ENCODE results near the gene PLAC1.

The PLAC1 gene

DNA sequence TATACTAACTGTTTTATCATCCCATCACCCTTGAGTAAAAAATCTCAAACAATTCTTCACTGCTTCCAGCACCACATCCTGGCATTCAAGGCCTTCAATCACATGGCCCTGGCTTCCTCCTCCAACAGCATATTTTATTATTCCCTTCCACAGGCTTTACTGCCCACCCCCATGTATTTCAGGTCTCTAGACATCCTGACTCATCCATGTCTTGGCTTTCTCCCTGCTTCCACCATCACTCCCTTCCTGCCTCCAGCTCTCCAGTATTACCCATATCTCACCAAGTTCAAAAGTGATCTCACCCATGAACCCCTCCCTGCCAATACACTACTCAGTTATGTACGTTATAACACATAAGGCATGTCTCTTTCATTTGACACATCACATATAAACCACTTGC lies 34.7 kb upstream of the PLAC1 start:
- no peak overlapping the region for H3K4me3 ChIP-seq (replicated peaks; ENCODE audit: insufficient read depth, low read length)
- H3K27me3 ChIP-seq (ENCODE audit: insufficient read depth, poor library complexity, severe bottlenecking), result no peaks in the 10 kb centered on the region
- TF ChIP-seq REST (IDR thresholded peaks at IDR 0.05; ENCODE audit: insufficient replicate concordance, low read depth), result no peak
- no peak for TF ChIP-seq SPI1 (IDR thresholded peaks at IDR 0.05; ENCODE audit: borderline replicate concordance, low read depth)
- no peak for TF ChIP-seq GABPA (IDR thresholded peaks at IDR 0.05; ENCODE audit: low read depth)
- TF ChIP-seq POLR2AphosphoS5 (IDR thresholded peaks at IDR 0.05; ENCODE audit: low read depth), result no peak
- no peak for TF ChIP-seq CTCF (IDR thresholded peaks at IDR 0.05; ENCODE audit: insufficient read depth, low read length)
- no peak overlapping the region for H3K27ac ChIP-seq (replicated peaks)
- no peak for DNase-seq (ENCODE audit: low read depth in 1 of 2, low spot score in 1 of 2)

- Histone ChIP-seq H3K27me3 (ENCODE audit: insufficient read depth, poor library complexity, severe bottlenecking) (no peaks in the 10 kb centered on the region), H3K27ac (replicated peaks) (no peak overlapping the region), H3K4me3 (replicated peaks; ENCODE audit: insufficient read depth, low read length) (no peak overlapping the region)
- TF ChIP-seq REST (IDR thresholded peaks at IDR 0.05; ENCODE audit: insufficient replicate concordance, low read depth) (no peak), CTCF (IDR thresholded peaks at IDR 0.05; ENCODE audit: insufficient read depth, low read length) (no peak), GABPA (IDR thresholded peaks at IDR 0.05; ENCODE audit: low read depth) (no peak), POLR2AphosphoS5 (IDR thresholded peaks at IDR 0.05; ENCODE audit: low read depth) (no peak), SPI1 (IDR thresholded peaks at IDR 0.05; ENCODE audit: borderline replicate concordance, low read depth) (no peak)
- DNase-seq (ENCODE audit: low read depth in 1 of 2, low spot score in 1 of 2), result no peak
Measured at GRCh38 chrX:134692233-134692632, 34.0 kb upstream of the PLAC1 start.

DNA sequence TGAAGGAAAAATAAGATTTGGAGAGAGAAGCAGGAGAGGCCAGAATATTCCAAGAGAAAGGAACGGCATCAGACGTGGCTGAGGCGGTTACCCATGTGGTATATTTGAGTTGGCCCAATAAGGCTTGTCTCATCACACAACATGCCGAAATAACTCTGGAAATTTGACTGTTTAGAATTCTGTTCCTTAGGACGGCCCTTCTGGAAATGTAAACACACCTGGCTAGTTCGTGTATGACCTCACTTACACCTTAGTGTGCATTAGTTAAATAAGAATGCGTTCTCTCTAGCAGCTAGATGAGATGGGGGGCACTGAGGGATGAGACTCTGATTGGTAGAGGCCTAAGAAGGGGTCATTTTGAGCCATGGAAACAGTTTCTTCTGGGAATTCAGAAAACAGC lies 33.2 kb upstream of the PLAC1 start:
- H3K27me3 ChIP-seq (ENCODE audit: insufficient read depth, poor library complexity, severe bottlenecking), result no peaks in the 10 kb centered on the region
- H3K27ac ChIP-seq (replicated peaks), result no peak overlapping the region
- DNase-seq (ENCODE audit: low read depth in 1 of 2, low spot score in 1 of 2), result no peak
- no peak for TF ChIP-seq GABPA (IDR thresholded peaks at IDR 0.05; ENCODE audit: low read depth)
- no peak overlapping the region for H3K4me3 ChIP-seq (replicated peaks; ENCODE audit: insufficient read depth, low read length)

- H3K27me3 ChIP-seq (ENCODE audit: insufficient read depth, poor library complexity, severe bottlenecking), result no peaks in the 10 kb centered on the region
- DNase-seq (ENCODE audit: low read depth in 1 of 2, low spot score in 1 of 2), result no peak
- TF ChIP-seq CTCF (IDR thresholded peaks at IDR 0.05; ENCODE audit: insufficient read depth, low read length), result no peak
- no peak for TF ChIP-seq REST (IDR thresholded peaks at IDR 0.05; ENCODE audit: insufficient replicate concordance, low read depth)
- no peak for TF ChIP-seq GABPA (IDR thresholded peaks at IDR 0.05; ENCODE audit: low read depth)
- no peak for TF ChIP-seq POLR2AphosphoS5 (IDR thresholded peaks at IDR 0.05; ENCODE audit: low read depth)
- no peak for TF ChIP-seq SPI1 (IDR thresholded peaks at IDR 0.05; ENCODE audit: borderline replicate concordance, low read depth)
- H3K27ac ChIP-seq (replicated peaks), result no peak overlapping the region
- no peak overlapping the region for H3K4me3 ChIP-seq (replicated peaks; ENCODE audit: insufficient read depth, low read length)
Measured at GRCh38 chrX:134688839-134689238, 30.6 kb upstream of the PLAC1 start.
